K562 (cell line): Measurements from ENCODE around the gene PLEKHN1. TPM values are rescaled to one million over a fixed set of nuclear protein-coding genes. Genes with fewer than 3 reads are reported as not detected.

Source experiments
- CHD1 ChIP-seq: fragments of 200-600 bp; sonication (generic); IDR thresholded peaks from one replicate; pipeline ENCODE4 v1.6.1; 2012; ENCODE audit warnings: mild to moderate bottlenecking, moderate library complexity, low read length, inconsistent platforms
- CLOCK ChIP-seq: fragments of 250-450 bp; sonication (Bioruptor Pico); IDR thresholded peaks from 2 replicates; pipeline ENCODE4 v1.4.0; 2020; ENCODE audit warnings: mild to moderate bottlenecking, moderate library complexity, borderline replicate concordance
- L3MBTL2 ChIP-seq: fragments of 450-650 bp; IDR thresholded peaks from 2 replicates; pipeline ENCODE4 v1.6.1; 2016; ENCODE audit warnings: mild to moderate bottlenecking, moderate library complexity
- MGA ChIP-seq: fragments of 450-650 bp; IDR thresholded peaks from 2 replicates; pipeline ENCODE4 v1.6.1; 2016; ENCODE audit warnings: mild to moderate bottlenecking, moderate library complexity
- ZBTB17 ChIP-seq: fragments of 450-650 bp; formaldehyde crosslinking; IDR thresholded peaks from 2 replicates; pipeline ENCODE4 v1.4.0; 2020; ENCODE audit warnings: mild to moderate bottlenecking
- polyA plus RNA-seq, 8 experiments: library from polyadenylated mRNA; depleted of rRNA in 4 of 8; stranded (reverse) in 5 of 8; unstranded in 3 of 8; fragments of >200 nt; fragmentation: Nextera tagmentation in 2 of 8; fragmentation: Illumina TruSeq in 1 of 8; extraction: Ambion mirVana in 2 of 8; extraction: Trizol in 1 of 8; gene quantifications; 2 replicates each; pipeline versions ENCODE4 v1.2.1 to v1.2.3, GENCODE V29; 2011 to 2014; ENCODE audit warnings: inconsistent platforms in 1 of 8, missing spikeins in 1 of 8
- total RNA-seq, 7 experiments: library from RNA; depleted of rRNA in 6 of 7; stranded (reverse); fragments of >200 nt in 6 of 7; fragmentation: Illumina TruSeq in 2 of 7; extraction: Trizol in 2 of 7; gene quantifications; 2 replicates each; pipeline versions ENCODE4 v1.2.1 to v1.2.3, GENCODE V29; 2011 to 2021; ENCODE audit warnings: low replicate concordance in 1 of 7
- TF ChIP-seq, protein P1 (sequence below): fragments of 450-650 bp; IDR thresholded peaks from 2 replicates; pipeline ENCODE4 v1.6.1; 2018; ENCODE audit not compliant: partially characterized antibody
- TF ChIP-seq, protein P2 (sequence below): sonication (generic); formaldehyde crosslinking; IDR thresholded peaks from 2 replicates; pipeline ENCODE4 v1.8.0; 2022; ENCODE audit warnings: missing genetic modification reagents, mild to moderate bottlenecking, moderate library complexity, borderline replicate concordance

The PLEKHN1 gene
- total and polyA plus RNA-seq, 9 of the 15 experiments (the other 6 are each of a cell fraction or from before 2014, with no cell fraction given), result 0.07 to 1.5 (median 0.13) TPM; not detected in 2

DNA sequence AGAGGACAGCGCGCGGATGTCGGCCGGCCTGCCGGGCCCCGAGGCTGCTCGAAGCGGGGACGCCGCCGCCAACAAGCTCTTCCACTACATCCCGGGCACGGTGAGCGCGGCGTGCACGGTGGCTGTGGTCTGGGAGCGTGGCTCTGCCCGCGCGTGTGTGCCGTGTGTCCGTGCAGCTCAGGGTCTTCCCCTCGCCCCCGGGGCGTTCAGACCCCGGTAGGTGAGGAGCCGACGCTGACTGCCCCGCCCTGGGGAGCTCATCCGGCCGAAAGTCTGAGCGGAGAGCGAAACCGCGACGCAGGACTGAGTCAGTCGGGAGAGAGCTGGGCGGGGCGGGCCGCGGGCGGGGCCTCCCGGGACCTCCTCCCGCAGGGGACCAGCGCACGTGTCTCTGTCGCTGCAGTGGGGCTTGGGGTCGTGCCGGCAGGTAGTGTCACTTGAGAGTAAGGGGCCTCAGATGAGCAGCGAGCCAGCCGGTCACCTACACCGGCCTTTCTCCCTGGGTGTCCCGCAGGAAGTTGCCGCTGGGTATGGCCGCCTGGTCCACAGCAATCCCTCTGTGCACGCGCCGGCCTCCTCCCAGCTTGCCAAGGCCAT is 520 bp downstream of the PLEKHN1 start (continued):
- TF ChIP-seq, protein P1, sequence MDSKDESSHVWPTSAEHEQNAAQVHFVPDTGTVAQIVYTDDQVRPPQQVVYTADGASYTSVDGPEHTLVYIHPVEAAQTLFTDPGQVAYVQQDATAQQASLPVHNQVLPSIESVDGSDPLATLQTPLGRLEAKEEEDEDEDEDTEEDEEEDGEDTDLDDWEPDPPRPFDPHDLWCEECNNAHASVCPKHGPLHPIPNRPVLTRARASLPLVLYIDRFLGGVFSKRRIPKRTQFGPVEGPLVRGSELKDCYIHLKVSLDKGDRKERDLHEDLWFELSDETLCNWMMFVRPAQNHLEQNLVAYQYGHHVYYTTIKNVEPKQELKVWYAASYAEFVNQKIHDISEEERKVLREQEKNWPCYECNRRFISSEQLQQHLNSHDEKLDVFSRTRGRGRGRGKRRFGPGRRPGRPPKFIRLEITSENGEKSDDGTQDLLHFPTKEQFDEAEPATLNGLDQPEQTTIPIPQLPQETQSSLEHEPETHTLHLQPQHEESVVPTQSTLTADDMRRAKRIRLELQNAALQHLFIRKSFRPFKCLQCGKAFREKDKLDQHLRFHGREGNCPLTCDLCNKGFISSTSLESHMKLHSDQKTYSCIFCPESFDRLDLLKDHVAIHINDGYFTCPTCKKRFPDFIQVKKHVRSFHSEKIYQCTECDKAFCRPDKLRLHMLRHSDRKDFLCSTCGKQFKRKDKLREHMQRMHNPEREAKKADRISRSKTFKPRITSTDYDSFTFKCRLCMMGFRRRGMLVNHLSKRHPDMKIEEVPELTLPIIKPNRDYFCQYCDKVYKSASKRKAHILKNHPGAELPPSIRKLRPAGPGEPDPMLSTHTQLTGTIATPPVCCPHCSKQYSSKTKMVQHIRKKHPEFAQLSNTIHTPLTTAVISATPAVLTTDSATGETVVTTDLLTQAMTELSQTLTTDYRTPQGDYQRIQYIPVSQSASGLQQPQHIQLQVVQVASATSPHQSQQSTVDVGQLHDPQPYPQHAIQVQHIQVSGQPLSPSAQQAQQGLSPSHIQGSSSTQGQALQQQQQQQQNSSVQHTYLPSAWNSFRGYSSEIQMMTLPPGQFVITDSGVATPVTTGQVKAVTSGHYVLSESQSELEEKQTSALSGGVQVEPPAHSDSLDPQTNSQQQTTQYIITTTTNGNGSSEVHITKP, result no peak
- TF ChIP-seq CLOCK (CRISPR knock-in tag) (no peak), CHD1 (peak; percentile 35), L3MBTL2 (peak; percentile 87), ZBTB17 (CRISPR knock-in tag) (0 out of 2 replicates have a peak, but pooled peaks have one; percentile 44), MGA (peak; percentile 63)
- TF ChIP-seq, protein P2, sequence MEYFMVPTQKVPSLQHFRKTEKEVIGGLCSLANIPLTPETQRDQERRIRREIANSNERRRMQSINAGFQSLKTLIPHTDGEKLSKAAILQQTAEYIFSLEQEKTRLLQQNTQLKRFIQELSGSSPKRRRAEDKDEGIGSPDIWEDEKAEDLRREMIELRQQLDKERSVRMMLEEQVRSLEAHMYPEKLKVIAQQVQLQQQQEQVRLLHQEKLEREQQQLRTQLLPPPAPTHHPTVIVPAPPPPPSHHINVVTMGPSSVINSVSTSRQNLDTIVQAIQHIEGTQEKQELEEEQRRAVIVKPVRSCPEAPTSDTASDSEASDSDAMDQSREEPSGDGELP (CRISPR knock-in tag), result peak; percentile 57
